ENCODE data around the gene OCA2. TPM values are rescaled to one million over a fixed set of nuclear protein-coding genes. Genes with fewer than 3 reads are reported as not detected.

The OCA2 gene
- total and polyA plus RNA-seq, 10 donors = 0.39 to 3.0 (median 1.0) TPM

- H3K4me1 ChIP-seq = no peaks in the 10 kb centered on the region
- intact Hi-C loops (cut with DNase I; ENCODE audit: low total_unique reads) = no loop called here
- TF ChIP-seq POLR2A (IDR thresholded peaks at IDR 0.05) (no peak), CTCF (IDR thresholded peaks at IDR 0.05 in 8 of 11, conservative IDR thresholded peaks at IDR 0.05 in 3 of 11) (no peak), POLR2AphosphoS5 (IDR thresholded peaks at IDR 0.05) (no peak)
- 91 to 98% (median 95%) methylated on average over 23 of the region's 23 CpGs for WGBS, 5 donors
- no peak overlapping the region for H3K27ac ChIP-seq
- no peaks in the 10 kb centered on the region for H3K9me3 ChIP-seq
- no peaks in the 10 kb centered on the region for H3K27me3 ChIP-seq (replicated peaks in 1 of 7)
- H3K4me3 ChIP-seq = no peak overlapping the region
- H3K36me3 ChIP-seq = peaks cover 0 to 95% (median 79%) of the 10 kb centered on the region in 6 donors
- DNase-seq = peak; percentile 71
Measured at GRCh38 chr15:28114721-28115622, 15.9 kb upstream of the OCA2 start.

GRCh38 chr15:28114114-28114455 is 15.0 kb upstream of the OCA2 start:
- no peak for TF ChIP-seq CTCF (IDR thresholded peaks at IDR 0.05 in 8 of 11, conservative IDR thresholded peaks at IDR 0.05 in 3 of 11)
- TF ChIP-seq POLR2AphosphoS5 (IDR thresholded peaks at IDR 0.05) = no peak
- no peak for TF ChIP-seq POLR2A (IDR thresholded peaks at IDR 0.05)
- Histone ChIP-seq H3K27ac (no peak overlapping the region), H3K4me3 (no peak overlapping the region), H3K27me3 (replicated peaks in 1 of 7) (no peaks in the 10 kb centered on the region), H3K4me1 (no peaks in the 10 kb centered on the region), H3K9me3 (no peaks in the 10 kb centered on the region), H3K36me3 (peaks cover 0 to 86% (median 74%) of the 10 kb centered on the region in 6 donors)
- WGBS, 5 donors = 93 to 100% (median 97%) methylated on average over 4 of the region's 4 CpGs
- no peak for DNase-seq
- intact Hi-C loops (cut with DNase I; ENCODE audit: low total_unique reads) = no loop called here

GRCh38 chr15:28113394-28114113 is 14.4 kb upstream of the OCA2 start:
- intact Hi-C loops (cut with DNase I; ENCODE audit: low total_unique reads) = no loop called here
- 94 to 98% (median 97%) methylated on average over 17 to 23 of the region's 23 CpGs for WGBS, 5 donors
- TF ChIP-seq POLR2AphosphoS5 (IDR thresholded peaks at IDR 0.05) (no peak), CTCF (IDR thresholded peaks at IDR 0.05 in 8 of 11, conservative IDR thresholded peaks at IDR 0.05 in 3 of 11) (no peak), POLR2A (IDR thresholded peaks at IDR 0.05) (no peak)
- peaks cover 0 to 80% (median 71%) of the 10 kb centered on the region in 6 donors for H3K36me3 ChIP-seq
- no peak overlapping the region for H3K4me3 ChIP-seq
- H3K27me3 ChIP-seq (replicated peaks in 1 of 7) = no peaks in the 10 kb centered on the region
- no peak for DNase-seq
- no peaks in the 10 kb centered on the region for H3K4me1 ChIP-seq
- no peak overlapping the region for H3K27ac ChIP-seq
- no peaks in the 10 kb centered on the region for H3K9me3 ChIP-seq

- Histone ChIP-seq H3K4me1 (peaks cover 0 to under 1% (median 0%) of the 10 kb centered on the region in 6 donors), H3K27ac (no peak overlapping the region), H3K36me3 (peaks cover 0 to 75% (median 68%) of the 10 kb centered on the region in 6 donors), H3K4me3 (no peak overlapping the region), H3K27me3 (replicated peaks in 1 of 7) (peaks cover 0 to 2% (median 0%) of the 10 kb centered on the region in 7 donors), H3K9me3 (no peaks in the 10 kb centered on the region)
- peak; percentile 57 for DNase-seq
- TF ChIP-seq CTCF (IDR thresholded peaks at IDR 0.05 in 8 of 11, conservative IDR thresholded peaks at IDR 0.05 in 3 of 11) (no peak), POLR2A (IDR thresholded peaks at IDR 0.05) (no peak), POLR2AphosphoS5 (IDR thresholded peaks at IDR 0.05) (no peak)
- intact Hi-C loops (cut with DNase I; ENCODE audit: low total_unique reads) = no loop called here
- WGBS, 5 donors = 96 to 98% (median 97%) methylated on average over 26 of the region's 26 CpGs
Measured at GRCh38 chr15:28112962-28113361, 13.8 kb upstream of the OCA2 start.
